RWPE1 (cell line): ENCODE measurements around the gene ADAMTS14.
A peak's percentile ranks its signal among the peaks of the same experiment; 100 is the strongest.
"Not testable (repeated sequence)": the region's sequence is repeated elsewhere in the genome, so short reads cannot be mapped to it uniquely, and the experiment has no call there.

Experiments
- CTCF ChIA-PET: fragments of 350-600 bp; sonication (Branson Sonifier 250); formaldehyde crosslinking; extraction: SDS; loops from one replicate; lab custom pipeline; 2021; lab: Yijun Ruan, JAX
- POLR2A ChIA-PET: fragments of 400-600 bp; formaldehyde crosslinking; extraction: SDS; loops from one replicate; lab custom pipeline; 2020; ENCODE audit warnings: antibody characterized with exemption; ENCODE audit not compliant: low non-redundant PET; lab: Yijun Ruan, JAX
- DNase-seq: peaks from one replicate; pipeline ENCODE4 v3.0.0; 2012; ENCODE audit warnings: low spot score
- H3K27ac ChIP-seq: fragments of 450-650 bp; 2 replicates; pipeline ENCODE4 v1.5.1; 2017
- TF ChIP-seq, protein P1 (sequence below): fragments of 450-650 bp; conservative IDR thresholded peaks from 2 replicates; pipeline ENCODE4 v1.5.1; 2017; ENCODE audit warnings: low read depth, mild to moderate bottlenecking

Gene ADAMTS14

GRCh38 chr10:70664702-70665195 is 7.6 kb upstream of the ADAMTS14 start:
- POLR2A ChIA-PET: interaction anchor here (0.5 kb wide), 1 partner anchor 157 kb away, joined by 3 read pairs; no protein-coding TSS in a partner anchor
- peak; percentile 68 for DNase-seq
- TF ChIP-seq, protein P1, sequence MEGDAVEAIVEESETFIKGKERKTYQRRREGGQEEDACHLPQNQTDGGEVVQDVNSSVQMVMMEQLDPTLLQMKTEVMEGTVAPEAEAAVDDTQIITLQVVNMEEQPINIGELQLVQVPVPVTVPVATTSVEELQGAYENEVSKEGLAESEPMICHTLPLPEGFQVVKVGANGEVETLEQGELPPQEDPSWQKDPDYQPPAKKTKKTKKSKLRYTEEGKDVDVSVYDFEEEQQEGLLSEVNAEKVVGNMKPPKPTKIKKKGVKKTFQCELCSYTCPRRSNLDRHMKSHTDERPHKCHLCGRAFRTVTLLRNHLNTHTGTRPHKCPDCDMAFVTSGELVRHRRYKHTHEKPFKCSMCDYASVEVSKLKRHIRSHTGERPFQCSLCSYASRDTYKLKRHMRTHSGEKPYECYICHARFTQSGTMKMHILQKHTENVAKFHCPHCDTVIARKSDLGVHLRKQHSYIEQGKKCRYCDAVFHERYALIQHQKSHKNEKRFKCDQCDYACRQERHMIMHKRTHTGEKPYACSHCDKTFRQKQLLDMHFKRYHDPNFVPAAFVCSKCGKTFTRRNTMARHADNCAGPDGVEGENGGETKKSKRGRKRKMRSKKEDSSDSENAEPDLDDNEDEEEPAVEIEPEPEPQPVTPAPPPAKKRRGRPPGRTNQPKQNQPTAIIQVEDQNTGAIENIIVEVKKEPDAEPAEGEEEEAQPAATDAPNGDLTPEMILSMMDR: no peak
- H3K27ac ChIP-seq: no peak overlapping the region; the same call in 1 of the 2 replicates
- CTCF ChIA-PET: no interaction called here

- ChIA-PET CTCF (no interaction called here), POLR2A (no interaction called here)
- no peak overlapping the region for H3K27ac ChIP-seq
- TF ChIP-seq, protein P1: no peak
- no peak for DNase-seq
These were observed 5.1 kb upstream of the ADAMTS14 start for GRCh38 chr10:70666960-70667798.

GRCh38 chr10:70667818-70668217 is 4.5 kb upstream of the ADAMTS14 start:
- POLR2A ChIA-PET, H3K27ac ChIP-seq, DNase-seq: not testable (repeated sequence)
- CTCF ChIA-PET: interaction anchor here (0.6 kb wide), 1 partner anchor 13 kb away, joined by 6 read pairs; no protein-coding TSS in a partner anchor

DNA sequence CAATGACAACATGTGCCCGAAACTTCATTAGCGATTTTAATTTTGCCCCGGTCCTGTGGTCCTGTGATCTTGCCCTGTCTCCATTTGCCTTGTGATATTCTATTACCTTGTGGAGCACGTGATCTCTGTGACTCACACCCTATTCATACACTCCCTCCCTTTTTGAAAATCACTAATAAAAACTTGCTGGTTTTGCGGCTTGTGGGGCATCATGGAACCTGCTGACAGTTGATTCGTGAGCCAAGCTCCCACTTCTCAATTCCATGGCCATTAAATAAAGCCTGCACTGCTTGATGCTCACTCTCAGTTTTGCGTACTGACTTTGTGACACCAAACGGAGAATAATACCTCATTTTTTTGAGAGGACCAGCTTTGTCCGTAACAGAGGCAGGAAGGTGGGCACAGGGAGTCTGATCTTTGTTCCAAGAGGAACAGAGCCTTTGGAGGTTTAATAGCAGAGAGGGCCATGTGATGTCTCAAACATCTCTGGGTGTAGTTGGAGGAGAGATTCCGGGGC is 3.8 kb upstream of the ADAMTS14 start:
- TF ChIP-seq, protein P1: no peak
- CTCF ChIA-PET: interaction anchor here (0.6 to 1.0 kb wide), 2 partner anchors 13 to 25 kb away, joined by 4 to 6 read pairs; no protein-coding TSS in a partner anchor
- POLR2A ChIA-PET: no interaction called here
- no peak overlapping the region for H3K27ac ChIP-seq
- DNase-seq: no peak

GRCh38 chr10:70669015-70669414 is 3.3 kb upstream of the ADAMTS14 start:
- POLR2A ChIA-PET: no interaction called here
- H3K27ac ChIP-seq: no peak overlapping the region
- TF ChIP-seq, protein P1: no peak
- CTCF ChIA-PET: interaction anchor here (1.0 kb wide), 1 partner anchor 26 kb away, joined by 4 read pairs; no protein-coding TSS in a partner anchor
- DNase-seq: no peak

- CTCF ChIA-PET: no interaction called here
- POLR2A ChIA-PET: no interaction called here
- DNase-seq: no peak
- H3K27ac ChIP-seq: no peak overlapping the region
- TF ChIP-seq, protein P1: no peak
These were observed 2.5 kb upstream of the ADAMTS14 start for GRCh38 chr10:70669732-70670317.
